ENCODE data around the gene CLEC20A. TPM values are rescaled to one million over a fixed set of nuclear protein-coding genes. Genes with fewer than 3 reads are reported as not detected.
"Not testable (repeated sequence)": the region's sequence is repeated elsewhere in the genome, so short reads cannot be mapped to it uniquely, and the experiment has no call there.

Gene CLEC20A
- total and polyA plus RNA-seq, 2 donors (not counting 1 experiment from before 2014, with no cell fraction given): not detected

- Histone ChIP-seq H3K27ac (ENCODE audit: insufficient read depth, low read length) (no peak overlapping the region), H3K4me3 (replicated peaks in 1 of 4; ENCODE audit: control extremely low read depth in 1 of 4, insufficient read depth in 1 of 4, low read depth in 3 of 4, low read length in 4 of 4) (no peak overlapping the region), H3K36me3 (ENCODE audit: control insufficient read depth, insufficient read depth, low read length) (no peaks in the 10 kb centered on the region), H3K4me1 (ENCODE audit: control insufficient read depth, extremely low read depth, insufficient read depth, low read length) (no peaks in the 10 kb centered on the region), H3K4me2 (ENCODE audit: extremely low read depth, insufficient read depth, low read length) (no peak overlapping the region), H4K20me1 (ENCODE audit: control insufficient read depth, extremely low read depth, insufficient read depth, low read length) (no peaks in the 10 kb centered on the region), H3K27me3 (ENCODE audit: control insufficient read depth, insufficient read depth, low read length) (no peaks in the 10 kb centered on the region), H2AFZ (ENCODE audit: low read length) (no peak overlapping the region), H3K9ac (ENCODE audit: insufficient read depth, low read length) (no peak overlapping the region), H3K79me2 (ENCODE audit: control insufficient read depth, insufficient read depth, low read length) (no peaks in the 10 kb centered on the region), H3K9me3 (ENCODE audit: control insufficient read depth, insufficient read depth, low read depth, low read length) (no peaks in the 10 kb centered on the region)
- DNase-seq (ENCODE audit: low read depth in 2 of 2): no peak
- TF ChIP-seq EZH2 (IDR thresholded peaks at IDR 0.05; ENCODE audit: low read length, missing control alignments): no peak
- no peak for TF ChIP-seq CTCF (conservative IDR thresholded peaks at IDR 0.05 in 1 of 2, IDR thresholded peaks at IDR 0.05 in 1 of 2; ENCODE audit: low read depth in 1 of 2, low read length in 2 of 2)
Observed at GRCh38 chr1:178504286-178504685, 7.5 kb upstream of the CLEC20A start.

GRCh38 chr1:178503849-178504248, 7.1 kb upstream of the CLEC20A start:
- Histone ChIP-seq H3K4me3 (replicated peaks in 1 of 4; ENCODE audit: control extremely low read depth in 1 of 4, insufficient read depth in 1 of 4, low read depth in 3 of 4, low read length in 4 of 4) (no peak overlapping the region), H3K9me3 (ENCODE audit: control insufficient read depth, insufficient read depth, low read depth, low read length) (no peaks in the 10 kb centered on the region), H3K79me2 (ENCODE audit: control insufficient read depth, insufficient read depth, low read length) (no peaks in the 10 kb centered on the region), H3K9ac (ENCODE audit: insufficient read depth, low read length) (no peak overlapping the region), H3K4me2 (ENCODE audit: extremely low read depth, insufficient read depth, low read length) (no peak overlapping the region), H3K4me1 (ENCODE audit: control insufficient read depth, extremely low read depth, insufficient read depth, low read length) (no peaks in the 10 kb centered on the region), H3K27ac (ENCODE audit: insufficient read depth, low read length) (no peak overlapping the region), H4K20me1 (ENCODE audit: control insufficient read depth, extremely low read depth, insufficient read depth, low read length) (no peaks in the 10 kb centered on the region), H3K36me3 (ENCODE audit: control insufficient read depth, insufficient read depth, low read length) (no peaks in the 10 kb centered on the region), H3K27me3 (ENCODE audit: control insufficient read depth, insufficient read depth, low read length) (no peaks in the 10 kb centered on the region), H2AFZ (ENCODE audit: low read length) (no peak overlapping the region)
- TF ChIP-seq CTCF (conservative IDR thresholded peaks at IDR 0.05 in 1 of 2, IDR thresholded peaks at IDR 0.05 in 1 of 2; ENCODE audit: low read depth in 1 of 2, low read length in 2 of 2): no peak
- no peak for TF ChIP-seq EZH2 (IDR thresholded peaks at IDR 0.05; ENCODE audit: low read length, missing control alignments)
- no peak for DNase-seq (ENCODE audit: low read depth in 2 of 2)

GRCh38 chr1:178503316-178503715, 6.6 kb upstream of the CLEC20A start:
- H3K4me1 ChIP-seq (ENCODE audit: control insufficient read depth, extremely low read depth, insufficient read depth, low read length); H2AFZ ChIP-seq (ENCODE audit: low read length); DNase-seq (ENCODE audit: low read depth in 2 of 2); H4K20me1 ChIP-seq (ENCODE audit: control insufficient read depth, extremely low read depth, insufficient read depth, low read length); H3K9me3 ChIP-seq (ENCODE audit: control insufficient read depth, insufficient read depth, low read depth, low read length); H3K4me2 ChIP-seq (ENCODE audit: extremely low read depth, insufficient read depth, low read length); H3K27me3 ChIP-seq (ENCODE audit: control insufficient read depth, insufficient read depth, low read length); H3K79me2 ChIP-seq (ENCODE audit: control insufficient read depth, insufficient read depth, low read length); H3K36me3 ChIP-seq (ENCODE audit: control insufficient read depth, insufficient read depth, low read length); H3K27ac ChIP-seq (ENCODE audit: insufficient read depth, low read length); H3K4me3 ChIP-seq (replicated peaks in 1 of 4; ENCODE audit: control extremely low read depth in 1 of 4, insufficient read depth in 1 of 4, low read depth in 3 of 4, low read length in 4 of 4); H3K9ac ChIP-seq (ENCODE audit: insufficient read depth, low read length): not testable (repeated sequence)

Measured in fibroblast of lung (primary cell).